Endothelial cell of umbilical vein (primary cell): ENCODE data around the gene DENND2A. TPM values are rescaled to one million over a fixed set of nuclear protein-coding genes. Genes with fewer than 3 reads are reported as not detected.

Source experiments
- BruUV-seq: library from RNA; stranded (reverse); fragments of 400-500 nt; replicated peaks from 2 replicates; lab custom pipeline; 2021; lab: Mats Ljungman, UMichigan
- CTCF ChIA-PET: fragments of 300-600, 350-600 bp; sonication (Branson Sonifier 250); formaldehyde crosslinking; loops from one replicate; lab custom pipeline; 2021; ENCODE audit warnings: antibody characterized with exemption, inconsistent platforms; lab: Charles Lee
- POLR2A ChIA-PET: fragments of 300-600, 350-600 bp; sonication (Branson Sonifier 250); formaldehyde crosslinking; loops from one replicate; lab custom pipeline; 2021; ENCODE audit warnings: antibody characterized with exemption, inconsistent platforms; lab: Charles Lee
- DNase-seq: peaks from one replicate; pipeline ENCODE4 v3.0.0-alpha.2; 2011; ENCODE audit warnings: low read depth, low spot score
- FAIRE-seq: peaks from 2 replicates; lab custom pipeline; 2011; peaks lifted over from hg19 to GRCh38; lab: Jason Lieb, UNC
- H2AFZ ChIP-seq: 2 replicates; pipeline ENCODE4 v1.6.0; 2012; ENCODE audit warnings: low read depth, low read length, control low read depth, inconsistent platforms
- H3K27ac ChIP-seq: 2 replicates; pipeline ENCODE4 v1.5.1; 2011; ENCODE audit warnings: low read depth, mild to moderate bottlenecking, control low read depth, low read length, moderate library complexity; ENCODE audit not compliant: insufficient read depth
- H3K27me3 ChIP-seq, 2 experiments: 2 replicates each; pipeline versions ENCODE4 v1.6.0 to v1.6.1; 2011; ENCODE audit warnings: low read length in 2 of 2, mixed read lengths in 1 of 2; ENCODE audit not compliant: control insufficient read depth in 2 of 2, insufficient read depth in 2 of 2
- H3K36me3 ChIP-seq, 2 experiments: 2 replicates in 1 of 2; 3 replicates in 1 of 2; pipeline ENCODE4 v1.5.1; 2011; ENCODE audit warnings: low read length in 2 of 2, mild to moderate bottlenecking in 1 of 2, moderate library complexity in 1 of 2; ENCODE audit not compliant: control insufficient read depth in 2 of 2, insufficient read depth in 2 of 2; ENCODE audit errors: extremely low read depth in 1 of 2
- H3K4me1 ChIP-seq: 3 replicates; pipeline ENCODE4 v1.5.1; 2011; ENCODE audit warnings: mild to moderate bottlenecking, low read length; ENCODE audit not compliant: control insufficient read depth, insufficient read depth; ENCODE audit errors: extremely low read depth
- H3K4me2 ChIP-seq: 2 replicates; pipeline ENCODE4 v1.6.1; 2011; ENCODE audit warnings: low read length, control low read depth, mixed read lengths; ENCODE audit not compliant: insufficient read depth
- H3K4me3 ChIP-seq, 3 experiments: fragments of 200-600 bp in 1 of 3; sonication (generic), shearing (Covaris generic) in 1 of 3; replicated peaks in 1 of 3; 2 replicates each; pipeline ENCODE4 v1.5.1; 2011 to 2016; ENCODE audit warnings: control low read depth in 3 of 3, low read length in 3 of 3, mild to moderate bottlenecking in 2 of 3, inconsistent platforms in 1 of 3, low read depth in 1 of 3, moderate library complexity in 1 of 3; ENCODE audit not compliant: insufficient read depth in 1 of 3
- H3K79me2 ChIP-seq: 2 replicates; pipeline ENCODE4 v1.6.0; 2012; ENCODE audit warnings: low read length, inconsistent platforms; ENCODE audit not compliant: control insufficient read depth, insufficient read depth
- H3K9ac ChIP-seq: replicated peaks from 2 replicates; pipeline ENCODE3; 2011; ENCODE audit warnings: low read length, control low read depth; ENCODE audit not compliant: insufficient read depth; ENCODE audit errors: extremely low read depth
- H3K9me1 ChIP-seq: replicated peaks from 3 replicates; pipeline ENCODE4 v1.6.0; 2011; ENCODE audit warnings: mild to moderate bottlenecking, low read length; ENCODE audit not compliant: control insufficient read depth, insufficient read depth; ENCODE audit errors: extremely low read depth
- H3K9me3 ChIP-seq: replicated peaks from 2 replicates; pipeline ENCODE4 v1.5.1; 2012; ENCODE audit warnings: low read length, inconsistent platforms; ENCODE audit not compliant: control insufficient read depth, insufficient read depth
- H4K20me1 ChIP-seq: replicated peaks from 2 replicates; pipeline ENCODE3; 2011; ENCODE audit warnings: mild to moderate bottlenecking, low read length; ENCODE audit not compliant: control insufficient read depth, insufficient read depth; ENCODE audit errors: extremely low read depth
- CTCF ChIP-seq, 2 donors: IDR thresholded peaks; 1 replicate in 1 of 2; 2 replicates in 1 of 2; pipeline ENCODE4 v1.5.1; 2011; ENCODE audit warnings: low read length in 2 of 2, mild to moderate bottlenecking in 2 of 2, moderate library complexity in 2 of 2, control low read depth in 1 of 2, inconsistent platforms in 1 of 2, low read depth in 1 of 2; ENCODE audit not compliant: insufficient read depth in 1 of 2; ENCODE audit errors: extremely low read depth in 1 of 2
- EZH2 ChIP-seq: IDR thresholded peaks from 2 replicates; pipeline ENCODE4 v1.6.1; 2012; ENCODE audit warnings: borderline replicate concordance, low read depth, mild to moderate bottlenecking, moderate library complexity, low read length, inconsistent platforms; ENCODE audit not compliant: severe bottlenecking
- FOS ChIP-seq: IDR thresholded peaks from 2 replicates; pipeline ENCODE4 v1.6.1; 2011; ENCODE audit warnings: mild to moderate bottlenecking, low read length, moderate library complexity, borderline replicate concordance; ENCODE audit not compliant: insufficient read depth
- GATA2 ChIP-seq: IDR thresholded peaks from 2 replicates; pipeline ENCODE4 v1.7.0; 2011; ENCODE audit warnings: low read depth, mild to moderate bottlenecking, moderate library complexity, mixed read lengths, low read length; ENCODE audit not compliant: insufficient read length, insufficient read depth
- JUN ChIP-seq: IDR thresholded peaks from 2 replicates; pipeline ENCODE4 v1.6.1; 2011; ENCODE audit warnings: borderline replicate concordance, low read depth; ENCODE audit not compliant: insufficient read length, insufficient read depth
- MAX ChIP-seq: IDR thresholded peaks from 2 replicates; pipeline ENCODE4 v1.6.1; 2011; ENCODE audit not compliant: insufficient read depth, insufficient read length
- MYC ChIP-seq: IDR thresholded peaks from one replicate; pipeline ENCODE4 v1.6.1; 2011; ENCODE audit warnings: mild to moderate bottlenecking, low read depth, low read length
- POLR2A ChIP-seq: IDR thresholded peaks from 2 replicates; pipeline ENCODE4 v1.6.1; 2012; ENCODE audit warnings: low read depth, mild to moderate bottlenecking, control low read depth, low read length
- POLR2AphosphoS5 ChIP-seq: IDR thresholded peaks from 2 replicates; pipeline ENCODE4 v1.6.1; 2012; ENCODE audit warnings: low read depth, mild to moderate bottlenecking, control low read depth, low read length, moderate library complexity; ENCODE audit not compliant: insufficient read depth
- dilution Hi-C: fragments of 300-500 bp; cut with MboI; formaldehyde crosslinking; loops from one replicate; pipeline ENCODE4 v1.15.0; 2019; ENCODE audit warnings: low sequenced_read_pairs; ENCODE audit not compliant: extremely low pct_ligation_motif_present
- intact Hi-C: fragments of 100-400 bp; cut with micrococcal nuclease; formaldehyde crosslinking; loops from one replicate; pipeline ENCODE4 v1.10.0; 2022
- polyA plus RNA-seq, 4 experiments: library from polyadenylated mRNA; depleted of rRNA in 3 of 4; stranded (reverse) in 3 of 4; unstranded in 1 of 4; fragments of >200 nt; gene quantifications; 2 replicates each; pipeline versions ENCODE4 v1.2.1 to v1.2.3, GENCODE V29; 2011 to 2012; ENCODE audit warnings: missing spikeins in 1 of 4
- total RNA-seq: library from RNA; stranded (reverse); gene quantifications from 2 replicates; pipeline ENCODE4 v1.2.3, GENCODE V29; 2021

Gene DENND2A
- total and polyA plus RNA-seq, 2 donors (not counting 3 experiments of a cell fraction or from before 2014, with no cell fraction given): 0.33 TPM; not detected in 1

GRCh38 chr7:140597428-140597949, 43.1 kb downstream of the DENND2A start:
- ChIA-PET CTCF (interaction anchor here (1.0 to 1.1 kb wide), 2 partner anchors 11 to 79 kb away, joined by 3 read pairs; no protein-coding TSS in a partner anchor), POLR2A (no interaction called here)

More at GRCh38 chr7:140597428-140597949, 43.1 kb downstream of the DENND2A start:
- Histone ChIP-seq H3K9ac (no peak overlapping the region), H3K4me2 (no peak overlapping the region), H3K79me2 (no peaks in the 10 kb centered on the region), H2AFZ (no peak overlapping the region), H3K27me3 (peaks cover 0 to 5% of the 10 kb centered on the region in 2 experiments), H3K4me3 (no peak overlapping the region), H3K4me1 (no peaks in the 10 kb centered on the region), H3K9me1 (no peaks in the 10 kb centered on the region), H3K27ac (no peak overlapping the region), H4K20me1 (no peaks in the 10 kb centered on the region), H3K9me3 (no peaks in the 10 kb centered on the region), H3K36me3 (no peaks in the 10 kb centered on the region)
- no peak for TF ChIP-seq POLR2AphosphoS5
- no peak for TF ChIP-seq CTCF (IDR thresholded peaks at IDR 0.05; ENCODE audit: extremely low read depth in 1 of 2, insufficient read depth in 1 of 2, low read depth in 1 of 2, low read length in 2 of 2)
- no peak for TF ChIP-seq EZH2
- TF ChIP-seq POLR2A: no peak
- no peak for TF ChIP-seq JUN
- TF ChIP-seq GATA2: no peak
- no peak for TF ChIP-seq MAX
- TF ChIP-seq MYC: no peak
- no peak for TF ChIP-seq FOS
- DNase-seq: no peak
- intact Hi-C loops: no loop called here
- dilution Hi-C loops: no loop called here
- no peak for FAIRE-seq
- BruUV-seq: no TSS peak
